Superior temporal gyrus (tissue), 1 donor: ENCODE results near the gene TTC28.

Experiments used
- DNase-seq: peaks from one replicate; pipeline ENCODE4 v3.0.0-alpha.2; 2016; ENCODE audit errors: extremely low spot score

The TTC28 gene

GRCh38 chr22:28052825-28053269, 626.8 kb downstream of the TTC28 start:
- peak; percentile 39 for DNase-seq

DNA sequence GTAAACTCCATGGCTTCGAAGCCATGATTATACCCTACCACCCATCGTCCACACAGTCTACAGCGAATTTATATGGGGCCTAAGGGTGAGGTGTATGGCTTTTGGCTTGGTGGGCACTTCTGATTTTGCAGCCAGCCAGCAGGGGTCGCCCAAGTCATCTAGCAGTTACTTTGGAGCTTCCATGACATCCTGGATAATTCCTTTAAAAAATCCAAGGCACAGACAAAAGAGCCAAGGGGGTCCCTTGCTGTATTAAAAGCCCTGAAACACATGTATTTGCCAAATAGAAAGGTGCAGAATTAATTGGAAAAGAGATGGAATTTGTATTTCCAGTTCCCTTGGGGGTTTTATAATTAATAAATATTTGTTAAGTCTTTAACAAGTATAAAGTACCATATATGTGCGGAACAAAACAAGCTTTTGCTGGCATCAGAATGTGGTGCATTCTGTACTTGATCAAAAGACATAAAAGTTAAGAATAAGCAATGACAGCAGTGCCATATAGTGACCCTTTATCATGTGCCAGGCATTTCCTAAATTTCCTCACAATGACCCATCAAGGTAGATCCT, 627.8 kb downstream of the TTC28 start:
- peak; percentile 80 for DNase-seq

DNA sequence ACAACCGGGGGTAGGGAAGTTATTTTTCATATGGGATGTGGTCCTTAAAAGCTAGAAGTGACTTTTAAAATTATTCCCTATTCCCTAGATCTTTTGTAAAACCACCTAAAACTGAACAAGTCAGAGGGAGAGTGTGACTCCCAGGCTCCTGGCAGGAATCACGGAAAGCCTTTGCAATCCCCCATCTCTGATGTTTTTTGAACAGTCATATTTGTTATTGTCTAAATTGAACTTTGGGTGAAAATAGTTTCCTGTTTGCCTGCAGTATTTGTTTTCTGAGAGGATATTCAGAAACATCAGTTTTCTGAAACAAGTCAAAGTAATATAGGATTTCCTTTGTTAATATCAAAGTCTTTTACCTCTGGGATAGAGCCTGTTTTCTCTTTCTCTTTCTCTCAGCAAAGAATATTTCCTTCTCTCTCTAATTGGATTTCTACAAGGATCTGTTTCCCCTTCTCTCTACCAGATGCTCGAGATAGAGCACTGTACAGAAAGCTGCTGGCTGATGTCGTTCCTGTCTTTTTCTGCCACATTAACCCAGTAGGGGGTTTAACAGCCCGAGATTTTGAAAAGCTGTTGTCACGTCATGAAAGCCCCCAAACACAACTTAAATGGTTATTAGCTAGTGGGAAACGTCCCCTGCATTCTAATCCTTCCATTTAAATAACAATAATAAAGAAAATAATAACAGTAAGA, 628.4 kb downstream of the TTC28 start:
- DNase-seq: no peak

GRCh38 chr22:28048529-28048928, 631.1 kb downstream of the TTC28 start:
- DNase-seq: no peak

DNA sequence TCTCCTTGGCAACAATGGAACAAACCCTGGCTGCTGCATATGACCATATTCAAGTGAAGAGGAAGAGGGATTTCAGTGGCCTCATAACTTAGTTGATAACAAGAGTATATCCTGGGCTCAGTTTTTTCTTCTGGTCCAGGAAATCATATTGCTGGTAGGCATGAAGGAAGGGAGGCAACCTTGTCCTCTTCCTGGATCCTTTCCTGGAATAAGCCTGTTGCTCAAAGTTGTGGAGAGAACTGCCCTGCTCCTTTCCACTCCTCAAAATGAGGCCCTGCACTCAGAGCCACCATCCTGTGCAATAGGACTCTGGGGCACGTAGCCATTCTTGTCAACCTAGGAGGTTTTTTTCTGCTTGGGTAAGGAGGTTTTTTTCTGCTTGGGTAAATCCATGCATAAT, 631.9 kb downstream of the TTC28 start:
- no peak for DNase-seq

DNA sequence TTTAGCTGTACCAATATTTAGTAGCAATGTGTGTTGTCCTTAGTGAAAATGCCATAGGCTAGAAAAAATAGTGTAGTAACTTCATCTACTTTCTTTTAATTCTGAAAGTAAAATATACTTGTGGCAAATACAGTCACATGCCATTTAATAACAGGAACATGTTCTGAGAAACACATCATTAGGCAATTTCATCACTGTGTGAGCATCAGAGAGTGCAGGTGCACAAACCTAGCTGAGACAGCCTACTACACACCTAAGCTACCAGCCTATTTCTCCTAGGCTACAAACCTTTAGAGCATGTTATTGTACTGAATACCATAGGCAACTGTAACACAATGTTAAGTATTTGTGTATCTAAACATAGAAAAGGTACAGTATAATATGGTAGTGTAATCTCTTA, 633.5 kb downstream of the TTC28 start:
- DNase-seq: no peak

GRCh38 chr22:28044546-28045173, 635.0 kb downstream of the TTC28 start:
- no peak for DNase-seq

DNA sequence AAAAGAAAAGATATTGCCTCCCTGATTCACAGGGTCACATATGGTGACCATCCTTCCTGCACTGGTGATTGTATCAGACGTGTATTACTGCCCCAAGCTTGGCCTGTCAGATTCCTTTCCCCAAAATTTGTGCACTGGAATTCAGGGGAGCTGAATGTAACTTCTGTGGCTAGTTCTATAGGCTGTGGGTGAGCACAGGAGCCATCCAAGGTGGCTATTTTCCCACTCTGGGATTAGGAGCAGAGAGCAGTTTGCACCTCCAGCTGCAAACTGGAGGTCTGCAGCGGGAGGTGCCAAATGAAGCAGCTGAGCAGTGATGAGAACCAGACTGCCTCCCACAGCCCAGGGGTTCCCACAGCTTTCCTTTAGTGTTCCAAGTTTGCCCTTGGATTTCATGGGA, 636.4 kb downstream of the TTC28 start:
- no peak for DNase-seq

- peak; percentile 82 for DNase-seq
Measured at GRCh38 chr22:28034760-28035401, 644.8 kb downstream of the TTC28 start.

DNA sequence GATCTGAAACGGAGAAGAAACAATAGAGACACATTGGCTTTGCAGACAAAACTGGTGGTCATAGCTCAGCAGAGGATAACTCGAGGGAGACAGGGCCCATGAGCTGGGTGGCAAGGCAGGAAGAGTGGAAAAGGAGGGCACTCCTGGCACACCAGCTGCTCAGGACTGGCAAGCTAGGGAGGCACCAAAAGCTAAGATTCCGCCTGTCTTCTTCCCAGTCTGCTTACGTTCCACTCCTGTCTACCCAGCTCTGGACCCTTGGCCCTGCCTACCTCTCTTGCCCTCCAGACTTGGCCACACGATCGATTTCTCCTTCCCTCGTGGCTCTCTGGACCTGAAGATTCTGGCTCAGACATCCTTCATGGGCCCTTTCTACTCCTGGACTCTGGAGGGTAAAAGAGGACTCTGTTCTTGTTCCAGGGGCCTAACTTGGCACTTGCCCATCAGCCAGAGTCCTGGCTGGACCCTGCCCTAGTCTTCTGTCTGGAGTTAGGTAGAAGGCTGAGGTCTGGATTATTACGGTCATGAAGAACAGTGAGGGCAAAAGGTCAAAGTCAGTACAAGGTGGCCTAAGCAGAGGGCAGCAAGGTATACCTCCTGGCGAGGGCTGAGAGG, 645.4 kb downstream of the TTC28 start:
- no peak for DNase-seq

DNA sequence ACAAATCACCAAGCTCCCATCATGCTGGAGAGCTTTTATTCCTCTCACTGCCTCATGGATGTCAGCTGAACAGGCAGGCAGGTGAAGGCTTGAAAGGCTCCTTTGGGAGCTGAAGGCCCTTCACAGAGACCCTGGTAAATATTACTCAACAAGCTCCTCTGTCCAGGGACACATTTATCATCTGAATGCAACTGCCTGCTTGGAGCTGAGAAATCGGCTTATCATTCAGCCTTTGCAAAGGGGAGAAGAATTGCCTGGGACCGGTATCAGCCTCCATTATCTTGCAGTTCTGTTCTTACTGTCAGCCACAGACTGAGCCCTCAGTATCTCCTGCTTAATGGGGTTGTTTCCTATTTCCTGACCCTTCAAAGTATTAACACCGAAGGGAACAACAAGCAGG, 646.8 kb downstream of the TTC28 start:
- DNase-seq: no peak

GRCh38 chr22:28031383-28031922, 648.2 kb downstream of the TTC28 start:
- DNase-seq: no peak

- DNase-seq: no peak
Measured at GRCh38 chr22:28030473-28030872, 649.2 kb downstream of the TTC28 start.

GRCh38 chr22:28029956-28030355, 649.7 kb downstream of the TTC28 start:
- DNase-seq: no peak

DNA sequence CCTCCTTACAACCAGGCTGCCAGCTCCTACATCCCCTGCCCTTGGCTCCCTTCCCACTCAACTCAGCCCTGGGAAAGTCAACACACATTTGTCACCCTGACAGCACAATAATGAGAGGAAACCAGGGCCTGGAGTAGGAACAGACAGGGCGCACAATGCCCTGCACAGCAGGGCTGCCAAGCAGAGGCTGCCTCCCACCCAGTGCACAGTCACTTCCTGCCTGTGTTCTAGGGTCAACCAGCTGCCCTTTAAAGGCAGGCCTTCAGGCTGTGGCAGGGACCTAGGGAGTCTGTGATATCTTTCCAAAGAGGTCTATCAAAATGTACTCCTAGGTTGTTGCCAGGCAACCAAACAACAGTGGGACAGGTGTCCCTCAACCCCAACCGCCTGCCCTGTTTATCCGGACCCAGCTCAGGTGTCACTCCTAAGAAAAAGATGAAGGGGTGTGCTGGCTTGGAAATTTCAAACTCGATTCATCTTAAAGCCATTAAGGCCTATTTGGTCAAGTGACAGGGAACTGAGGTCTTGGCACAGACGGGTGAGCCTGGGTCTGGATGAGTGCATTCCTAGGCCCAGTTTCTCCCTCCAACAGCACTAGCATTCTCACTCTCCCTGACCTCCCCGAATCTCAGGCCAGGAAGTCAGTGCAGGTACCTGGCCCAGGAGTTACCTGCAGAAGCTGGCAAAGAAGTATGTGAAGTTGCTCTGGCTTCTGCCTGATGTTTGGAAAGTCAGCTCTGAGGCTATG, 650.3 kb downstream of the TTC28 start:
- no peak for DNase-seq

GRCh38 chr22:28027453-28028448, 651.9 kb downstream of the TTC28 start:
- no peak for DNase-seq

DNA sequence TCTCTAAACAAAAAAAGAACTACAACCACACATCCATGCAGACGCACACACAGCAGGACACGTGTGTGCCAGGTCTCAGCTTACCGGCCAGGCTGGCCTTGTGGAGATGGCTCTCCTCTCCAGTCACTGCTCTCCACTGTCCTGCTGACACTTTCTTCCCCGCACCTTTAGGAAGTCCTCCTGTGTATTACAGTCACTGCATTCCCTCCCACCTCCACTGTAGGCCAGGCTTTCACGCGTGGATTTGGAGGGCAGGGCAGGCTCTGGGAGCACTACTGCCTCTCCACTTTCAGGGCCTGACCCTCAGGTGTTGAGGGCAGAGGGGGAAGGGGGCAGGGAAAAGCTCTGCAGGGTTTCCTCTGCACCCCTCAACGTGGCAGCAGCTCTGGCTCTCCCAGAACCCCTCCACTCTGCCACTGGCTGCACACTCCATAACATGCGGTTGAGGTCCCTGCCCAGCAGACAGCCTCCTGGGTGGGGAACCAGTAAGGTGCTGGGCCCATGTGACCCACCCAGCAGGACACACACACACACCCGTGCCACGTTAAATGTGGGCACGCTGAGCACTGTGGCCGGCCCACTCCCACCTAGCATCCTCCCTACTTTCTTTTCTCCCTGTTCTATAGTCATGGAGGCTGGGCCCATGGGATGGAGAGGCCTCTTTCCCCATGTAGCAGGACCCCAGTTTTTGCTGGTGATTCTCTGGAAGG, 653.6 kb downstream of the TTC28 start:
- DNase-seq: no peak

GRCh38 chr22:28025333-28025732, 654.3 kb downstream of the TTC28 start:
- no peak for DNase-seq

GRCh38 chr22:28024422-28024888, 655.2 kb downstream of the TTC28 start:
- DNase-seq: no peak
